Measurements from ENCODE around the gene C11orf58.

The C11orf58 gene

GRCh38 chr11:16804104-16804947 is 65.9 kb downstream of the C11orf58 start:
- no peak for DNase-seq (ENCODE audit: low read depth)

- DNase-seq (ENCODE audit: low read depth), result no peak
Observed at GRCh38 chr11:16805938-16806337, 67.5 kb downstream of the C11orf58 start.

- no peak for DNase-seq (ENCODE audit: low read depth)
Observed at GRCh38 chr11:16806791-16807190, 68.3 kb downstream of the C11orf58 start.

- DNase-seq (ENCODE audit: low read depth), result no peak
Observed at GRCh38 chr11:16807306-16807705, 68.9 kb downstream of the C11orf58 start.
